Astrocyte (in vitro differentiated cells and primary cell): ENCODE results near the gene PLB1.

Experiments
- CTCF ChIP-seq: IDR thresholded peaks from 2 replicates; pipeline ENCODE4 v1.5.1; 2011; ENCODE audit warnings: low read depth, mild to moderate bottlenecking, inconsistent platforms, low read length, moderate library complexity; ENCODE audit not compliant: insufficient read depth
- EZH2 ChIP-seq: IDR thresholded peaks from 2 replicates; pipeline ENCODE4 v1.6.1; 2012; ENCODE audit warnings: mild to moderate bottlenecking, low read length, inconsistent platforms; ENCODE audit not compliant: insufficient read depth

DNA sequence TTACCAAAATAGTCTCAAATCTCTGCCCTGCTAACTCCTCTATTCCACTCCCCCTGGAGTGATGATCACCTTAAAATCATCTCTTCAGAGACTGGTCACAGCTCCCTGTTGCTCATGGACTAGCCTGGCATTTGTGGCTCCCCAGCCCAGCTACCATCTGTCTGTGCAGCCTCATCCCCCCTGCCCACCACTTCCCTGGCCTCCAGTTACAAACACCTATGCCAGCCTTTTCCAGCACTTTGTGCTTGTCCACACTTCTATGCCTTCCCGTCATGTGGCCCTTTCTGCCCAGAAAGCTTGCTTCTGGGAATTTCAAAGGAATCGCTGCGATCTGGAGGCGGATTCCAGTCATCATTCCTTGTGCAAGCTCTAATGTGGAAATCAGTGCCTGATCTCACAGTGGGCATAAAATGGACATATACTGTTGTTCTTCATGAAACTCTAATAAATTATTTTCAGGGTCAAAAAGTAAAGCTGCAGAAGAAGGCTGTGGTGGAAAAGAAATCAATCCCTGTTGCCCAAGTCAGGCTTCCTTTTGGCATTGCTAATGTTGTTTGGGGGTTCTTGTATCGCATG lies 19.4 kb downstream of the PLB1 start:
- no peak for TF ChIP-seq CTCF
- TF ChIP-seq EZH2 = no peak
